ENCODE results near the gene TCEAL5. TPM values are rescaled to one million over a fixed set of nuclear protein-coding genes. Genes with fewer than 3 reads are reported as not detected.
"Not testable (repeated sequence)": the region's sequence is repeated elsewhere in the genome, so short reads cannot be mapped to it uniquely, and the experiment has no call there.

The TCEAL5 gene
- total and polyA plus RNA-seq, 8 donors, result 0.43 to 1.7 (median 0.90) TPM; not detected in 4

DNA sequence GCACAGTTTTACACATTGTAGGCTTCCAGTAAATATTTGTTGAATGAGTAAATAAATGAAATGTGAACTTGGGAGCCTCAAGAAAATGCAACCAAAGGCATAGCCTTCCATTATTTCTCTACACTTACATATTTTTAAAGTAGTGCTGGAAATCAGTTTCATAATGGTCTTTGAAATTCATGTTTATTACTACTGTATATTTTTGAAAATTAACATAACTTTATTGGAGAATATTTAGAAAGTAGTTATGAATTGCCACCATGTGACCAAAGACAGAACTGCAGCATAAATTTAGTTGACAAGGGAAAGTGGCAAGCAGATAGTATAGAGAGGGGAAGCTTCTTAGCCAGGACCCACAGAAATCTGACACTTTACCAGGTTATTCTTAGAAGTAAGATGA is 28.0 kb downstream of the TCEAL5 start:
- intact Hi-C loops (cut with DNase I; ENCODE audit: low total_unique reads), result no loop called here

DNA sequence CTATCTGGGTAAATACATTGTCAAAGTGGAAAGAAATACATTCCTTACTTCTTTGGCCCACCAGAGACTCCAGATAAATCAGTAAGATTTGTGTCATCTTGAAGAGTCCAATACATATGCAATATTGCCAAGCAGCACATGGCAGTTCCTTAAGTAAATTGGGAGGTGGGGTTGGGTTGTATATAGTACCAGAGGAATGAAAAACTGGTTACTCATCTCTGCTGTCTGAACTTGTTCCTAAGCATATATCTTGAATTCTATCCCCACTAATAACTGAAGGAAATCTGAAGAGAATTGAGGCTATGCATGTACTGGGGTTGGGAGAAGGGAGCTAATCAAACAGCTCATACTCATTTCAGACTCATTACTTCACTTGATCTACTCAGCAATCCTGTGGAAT is 36.4 kb downstream of the TCEAL5 start:
- intact Hi-C loops (cut with DNase I; ENCODE audit: low total_unique reads), result no loop called here
- TF ChIP-seq EP300 (IDR thresholded peaks at IDR 0.05) (no peak), POLR2A (IDR thresholded peaks at IDR 0.05) (no peak), POLR2AphosphoS5 (IDR thresholded peaks at IDR 0.05) (no peak)
- TF ChIP-seq, protein P1, sequence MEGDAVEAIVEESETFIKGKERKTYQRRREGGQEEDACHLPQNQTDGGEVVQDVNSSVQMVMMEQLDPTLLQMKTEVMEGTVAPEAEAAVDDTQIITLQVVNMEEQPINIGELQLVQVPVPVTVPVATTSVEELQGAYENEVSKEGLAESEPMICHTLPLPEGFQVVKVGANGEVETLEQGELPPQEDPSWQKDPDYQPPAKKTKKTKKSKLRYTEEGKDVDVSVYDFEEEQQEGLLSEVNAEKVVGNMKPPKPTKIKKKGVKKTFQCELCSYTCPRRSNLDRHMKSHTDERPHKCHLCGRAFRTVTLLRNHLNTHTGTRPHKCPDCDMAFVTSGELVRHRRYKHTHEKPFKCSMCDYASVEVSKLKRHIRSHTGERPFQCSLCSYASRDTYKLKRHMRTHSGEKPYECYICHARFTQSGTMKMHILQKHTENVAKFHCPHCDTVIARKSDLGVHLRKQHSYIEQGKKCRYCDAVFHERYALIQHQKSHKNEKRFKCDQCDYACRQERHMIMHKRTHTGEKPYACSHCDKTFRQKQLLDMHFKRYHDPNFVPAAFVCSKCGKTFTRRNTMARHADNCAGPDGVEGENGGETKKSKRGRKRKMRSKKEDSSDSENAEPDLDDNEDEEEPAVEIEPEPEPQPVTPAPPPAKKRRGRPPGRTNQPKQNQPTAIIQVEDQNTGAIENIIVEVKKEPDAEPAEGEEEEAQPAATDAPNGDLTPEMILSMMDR (IDR thresholded peaks at IDR 0.05), result no peak

More for the DNA sequence above, 28.0 kb downstream of the TCEAL5 start:
- Histone ChIP-seq H3K36me3 (no peaks in the 10 kb centered on the region), H3K27me3 (no peaks in the 10 kb centered on the region), H3K4me3 (no peak overlapping the region), H3K27ac (no peak overlapping the region), H3K4me1 (peaks cover 0 to 8% (median 2%) of the 10 kb centered on the region in 4 donors), H3K9me3 (no peaks in the 10 kb centered on the region)
- peak in 1 of 2 donors; percentile 39 for DNase-seq
- TF ChIP-seq POLR2A (IDR thresholded peaks at IDR 0.05) (no peak), POLR2AphosphoS5 (IDR thresholded peaks at IDR 0.05) (no peak), EP300 (IDR thresholded peaks at IDR 0.05) (no peak)
- TF ChIP-seq, protein P1 (IDR thresholded peaks at IDR 0.05), result peak in 4 of 7 experiments; percentile 19 to 45 (median 20)

DNA sequence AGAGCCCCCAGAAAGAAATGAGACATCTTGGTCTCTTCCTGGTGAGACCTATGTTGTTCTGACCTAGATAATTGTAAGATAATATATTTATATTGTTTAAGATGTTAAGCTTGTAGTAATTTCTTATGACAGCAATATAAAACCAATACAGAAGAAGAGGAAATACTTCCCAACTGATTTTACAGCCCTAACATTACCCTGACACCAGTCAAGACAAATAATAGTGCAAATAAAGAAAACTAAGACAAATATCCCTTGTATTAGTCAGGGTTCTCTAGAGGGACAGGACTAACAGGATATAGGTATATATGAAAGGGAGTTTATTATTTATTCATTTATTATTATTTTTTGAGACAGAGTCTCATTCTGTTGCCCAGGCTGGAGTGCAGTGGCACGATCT is 40.3 kb downstream of the TCEAL5 start:
- DNase-seq, result no peak
- Histone ChIP-seq H3K4me3 (no peak overlapping the region), H3K4me1 (no peaks in the 10 kb centered on the region), H3K27me3 (peaks cover 0 to 7% (median 0%) of the 10 kb centered on the region in 3 donors), H3K36me3 (no peaks in the 10 kb centered on the region), H3K27ac (no peak overlapping the region), H3K9me3 (no peaks in the 10 kb centered on the region)
- TF ChIP-seq EP300 (IDR thresholded peaks at IDR 0.05), result no peak
- TF ChIP-seq POLR2AphosphoS5 (IDR thresholded peaks at IDR 0.05), result no peak
- no peak for TF ChIP-seq POLR2A (IDR thresholded peaks at IDR 0.05)
- TF ChIP-seq, protein P1 (IDR thresholded peaks at IDR 0.05), result no peak
- intact Hi-C loops (cut with DNase I; ENCODE audit: low total_unique reads), result no loop called here
- WGBS, 5 donors, result 75 to 100% (median 87%) methylated on average over 1 of the region's 1 CpG

More for the DNA sequence above, 36.4 kb downstream of the TCEAL5 start:
- Histone ChIP-seq H3K36me3 (no peaks in the 10 kb centered on the region), H3K9me3 (no peaks in the 10 kb centered on the region), H3K4me3 (no peak overlapping the region), H3K27ac (no peak overlapping the region), H3K4me1 (no peaks in the 10 kb centered on the region), H3K27me3 (peaks cover 0 to 7% (median 0%) of the 10 kb centered on the region in 3 donors)
- DNase-seq, result no peak

DNA sequence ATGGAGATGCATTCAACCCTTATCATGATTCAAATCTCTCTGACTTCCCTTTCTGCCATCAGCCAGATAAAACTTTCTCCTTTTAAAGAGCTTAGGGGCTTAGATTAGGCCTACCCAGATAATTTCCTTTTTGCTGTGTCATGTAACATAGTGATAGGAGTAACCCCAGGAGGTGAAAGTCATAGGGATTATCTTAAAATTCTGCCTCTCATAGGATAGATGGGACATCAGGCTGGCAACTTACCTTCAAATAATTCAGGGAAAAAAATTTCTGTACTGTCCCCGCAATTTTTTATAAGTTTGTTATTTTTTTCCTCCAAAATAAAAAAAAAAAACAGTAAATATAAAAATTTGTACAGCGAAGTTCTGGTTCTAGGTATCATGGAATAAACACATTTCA is 40.9 kb downstream of the TCEAL5 start:
- intact Hi-C loops (cut with DNase I; ENCODE audit: low total_unique reads); H3K9me3 ChIP-seq; H3K4me1 ChIP-seq; DNase-seq; H3K36me3 ChIP-seq; H3K27ac ChIP-seq; H3K27me3 ChIP-seq; H3K4me3 ChIP-seq: not testable (repeated sequence)
- 32 to 88% (median 49%) methylated on average over 2 of the region's 2 CpGs for WGBS, 5 donors

DNA sequence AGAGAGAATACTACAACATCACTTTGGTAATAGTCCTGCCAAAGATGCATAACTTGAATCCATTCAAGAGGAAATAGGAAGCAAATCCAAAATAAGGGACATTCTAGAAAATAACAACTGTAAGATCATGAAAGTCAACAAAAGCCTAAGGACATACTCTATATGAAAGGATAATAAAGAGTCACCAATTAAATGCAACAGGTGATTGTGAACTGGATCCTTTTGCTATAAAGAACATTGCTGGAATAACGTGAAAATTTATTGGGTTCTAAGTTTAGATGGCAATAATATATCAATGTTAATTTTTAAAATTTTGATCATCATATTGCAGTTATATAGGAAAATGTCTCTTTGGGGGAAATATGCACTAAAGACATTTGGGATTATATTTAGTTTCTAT is 41.7 kb downstream of the TCEAL5 start:
- 64 to 100% (median 81%) methylated on average over 1 of the region's 1 CpG for WGBS, 5 donors
- intact Hi-C loops (cut with DNase I; ENCODE audit: low total_unique reads), result no loop called here
- H3K36me3 ChIP-seq, result no peaks in the 10 kb centered on the region

More for the DNA sequence above, 41.7 kb downstream of the TCEAL5 start:
- TF ChIP-seq POLR2A (IDR thresholded peaks at IDR 0.05) (no peak), EP300 (IDR thresholded peaks at IDR 0.05) (no peak), POLR2AphosphoS5 (IDR thresholded peaks at IDR 0.05) (no peak)
- TF ChIP-seq, protein P1 (IDR thresholded peaks at IDR 0.05), result no peak
- Histone ChIP-seq H3K4me3 (no peak overlapping the region), H3K9me3 (no peaks in the 10 kb centered on the region), H3K27me3 (peaks cover 0 to 7% (median 0%) of the 10 kb centered on the region in 3 donors), H3K27ac (no peak overlapping the region), H3K4me1 (no peaks in the 10 kb centered on the region)
- DNase-seq, result no peak

Measured in stomach (tissue), 9 donors.